GM18868 (cell line): Measurements from ENCODE around the gene MID1IP1.

ENCODE experiments used
- ATAC-seq: cut with Tn5 transposase; IDR thresholded peaks from one replicate; pipeline ENCODE4 v1.9.1; 2021; ENCODE audit warnings: mild to moderate bottlenecking, moderate library complexity; ENCODE audit not compliant: unreplicated experiment

Gene MID1IP1

GRCh38 chrX:38800981-38801845, at the start of gene MID1IP1:
Gene MID1IP1 (plus strand): TSS chrX:38801459. CDS start chrX:38804947, 3,488 bp downstream.
- peak; percentile 67 for ATAC-seq

GRCh38 chrX:38754102-38754790, 47.0 kb upstream of the MID1IP1 start:
- ATAC-seq: no peak

GRCh38 chrX:38754818-38755718, 46.2 kb upstream of the MID1IP1 start:
- ATAC-seq: no peak

- ATAC-seq: no peak
These were observed 40.4 kb upstream of the MID1IP1 start for GRCh38 chrX:38760883-38761282.

GRCh38 chrX:38768079-38768478, 33.2 kb upstream of the MID1IP1 start:
- no peak for ATAC-seq

- ATAC-seq: no peak
These were observed 31.1 kb upstream of the MID1IP1 start for GRCh38 chrX:38770152-38770551.

GRCh38 chrX:38774249-38774648, 27.0 kb upstream of the MID1IP1 start:
- ATAC-seq: no peak

GRCh38 chrX:38796946-38797345, 4.3 kb upstream of the MID1IP1 start:
- ATAC-seq: no peak

GRCh38 chrX:38798956-38799355, 2.3 kb upstream of the MID1IP1 start:
- ATAC-seq: no peak

- ATAC-seq: no peak
These were observed 1.2 kb upstream of the MID1IP1 start for GRCh38 chrX:38799995-38800580.

GRCh38 chrX:38803243-38803587, 2.0 kb downstream of the MID1IP1 start:
- ATAC-seq: no peak

GRCh38 chrX:38803588-38804431, 2.6 kb downstream of the MID1IP1 start:
- peak; percentile 58 for ATAC-seq

GRCh38 chrX:38804432-38804681, 3.1 kb downstream of the MID1IP1 start:
- no peak for ATAC-seq

GRCh38 chrX:38804682-38805431, 3.6 kb downstream of the MID1IP1 start:
- no peak for ATAC-seq

GRCh38 chrX:38805432-38806389, 4.5 kb downstream of the MID1IP1 start:
- peak; percentile 23 for ATAC-seq

GRCh38 chrX:38806875-38807621, 5.8 kb downstream of the MID1IP1 start:
- no peak for ATAC-seq

GRCh38 chrX:38807873-38808272, 6.6 kb downstream of the MID1IP1 start:
- no peak for ATAC-seq
